Measurements from ENCODE around the gene ANKRD65. TPM values are rescaled to one million over a fixed set of nuclear protein-coding genes. Genes with fewer than 3 reads are reported as not detected.
A peak's percentile ranks its signal among the peaks of the same experiment; 100 is the strongest.

Gene ANKRD65
- total and polyA plus RNA-seq, 10 donors, result 0.43 to 4.3 (median 1.6) TPM

DNA sequence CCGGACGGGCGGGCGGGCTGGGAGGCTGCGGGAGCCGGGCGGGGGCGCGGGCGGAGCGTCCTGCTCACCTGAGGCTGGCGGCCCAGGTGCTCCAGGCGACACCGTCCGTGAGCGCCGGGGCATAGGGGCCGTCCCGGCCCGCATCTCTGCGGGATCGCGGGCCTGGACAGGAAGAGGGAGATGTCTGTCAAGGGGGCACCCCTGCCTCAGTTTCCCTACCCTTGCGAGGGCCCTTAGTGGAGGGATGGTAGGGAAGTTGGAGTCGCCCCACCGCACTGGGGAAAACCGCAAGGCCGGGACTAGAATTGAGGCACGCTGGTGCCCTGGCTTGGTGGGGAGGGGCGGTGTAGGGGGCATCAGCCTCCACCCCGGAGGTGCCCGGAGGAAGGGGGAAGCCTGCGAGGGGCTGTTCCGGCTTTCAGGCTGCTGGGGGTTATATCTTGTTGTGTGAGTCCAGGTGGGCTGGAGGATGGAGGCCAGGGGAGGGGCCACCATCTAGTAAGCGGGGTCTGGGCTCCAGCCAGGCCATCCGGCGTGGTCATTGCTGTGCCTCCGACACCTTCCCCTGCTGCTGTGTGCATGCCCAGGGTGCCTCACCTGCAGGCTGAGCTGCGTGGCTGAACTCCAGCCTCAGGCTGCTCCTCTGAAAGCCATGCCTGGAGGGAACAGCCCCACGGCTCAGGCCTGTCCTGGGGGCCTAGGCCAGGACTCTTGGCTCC lies 15.0 kb upstream of the ANKRD65 start:
- TF ChIP-seq POLR2A (IDR thresholded peaks at IDR 0.05) (no peak), POLR2AphosphoS5 (IDR thresholded peaks at IDR 0.05) (no peak)
- TF ChIP-seq, protein P1, sequence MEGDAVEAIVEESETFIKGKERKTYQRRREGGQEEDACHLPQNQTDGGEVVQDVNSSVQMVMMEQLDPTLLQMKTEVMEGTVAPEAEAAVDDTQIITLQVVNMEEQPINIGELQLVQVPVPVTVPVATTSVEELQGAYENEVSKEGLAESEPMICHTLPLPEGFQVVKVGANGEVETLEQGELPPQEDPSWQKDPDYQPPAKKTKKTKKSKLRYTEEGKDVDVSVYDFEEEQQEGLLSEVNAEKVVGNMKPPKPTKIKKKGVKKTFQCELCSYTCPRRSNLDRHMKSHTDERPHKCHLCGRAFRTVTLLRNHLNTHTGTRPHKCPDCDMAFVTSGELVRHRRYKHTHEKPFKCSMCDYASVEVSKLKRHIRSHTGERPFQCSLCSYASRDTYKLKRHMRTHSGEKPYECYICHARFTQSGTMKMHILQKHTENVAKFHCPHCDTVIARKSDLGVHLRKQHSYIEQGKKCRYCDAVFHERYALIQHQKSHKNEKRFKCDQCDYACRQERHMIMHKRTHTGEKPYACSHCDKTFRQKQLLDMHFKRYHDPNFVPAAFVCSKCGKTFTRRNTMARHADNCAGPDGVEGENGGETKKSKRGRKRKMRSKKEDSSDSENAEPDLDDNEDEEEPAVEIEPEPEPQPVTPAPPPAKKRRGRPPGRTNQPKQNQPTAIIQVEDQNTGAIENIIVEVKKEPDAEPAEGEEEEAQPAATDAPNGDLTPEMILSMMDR (IDR thresholded peaks at IDR 0.05 in 8 of 11, conservative IDR thresholded peaks at IDR 0.05 in 3 of 11), result no peak
- Histone ChIP-seq H3K27me3 (replicated peaks in 1 of 7) (peaks cover 0 to 97% (median 46%) of the 10 kb centered on the region in 7 donors), H3K27ac (peak overlapping the region in 1 of 8 donors; percentile 82), H3K4me1 (peaks cover 42 to 78% (median 60%) of the 10 kb centered on the region in 6 donors), H3K4me3 (peak overlapping the region; percentile 23 to 71 (median 38)), H3K9me3 (no peaks in the 10 kb centered on the region), H3K36me3 (no peaks in the 10 kb centered on the region)
- 19 to 34% (median 21%) methylated on average over 7 to 40 of the region's 40 CpGs for WGBS, 5 donors
- peak; percentile 65 for DNase-seq
- intact Hi-C loops (cut with DNase I; ENCODE audit: low total_unique reads), result no loop called here

- DNase-seq, result peak; percentile 86
- Histone ChIP-seq H3K9me3 (no peaks in the 10 kb centered on the region), H3K27ac (peak within 1 kb of the TSS in 7 of 8 donors; percentile 17 to 82 (median 74)), H3K4me3 (peak within 1 kb of the TSS; percentile 23 to 71 (median 38)), H3K36me3 (no peaks in the 10 kb centered on the region), H3K4me1 (peaks cover 38 to 78% (median 61%) of the 10 kb centered on the region in 6 donors), H3K27me3 (replicated peaks in 1 of 7) (peaks cover 0 to 97% (median 46%) of the 10 kb centered on the region in 7 donors)
- TF ChIP-seq POLR2A (IDR thresholded peaks at IDR 0.05), result no peak
- peak in 2 of 3 donors; percentile 29 to 35 for TF ChIP-seq POLR2AphosphoS5 (IDR thresholded peaks at IDR 0.05)
- intact Hi-C loops (cut with DNase I; ENCODE audit: low total_unique reads), result no loop called here
- WGBS, 5 donors, result 7 to 23% (median 10%) methylated on average over 25 to 89 of the region's 89 CpGs
These were observed 14.2 kb upstream of the ANKRD65 start, which contains the start of gene VWA1 for GRCh38 chr1:1435106-1435903. VWA1 (plus strand) TSS chr1:1435690; CDS start chr1:1435749, 59 bp downstream.

- TF ChIP-seq POLR2AphosphoS5 (IDR thresholded peaks at IDR 0.05), result no peak
- intact Hi-C loops (cut with DNase I; ENCODE audit: low total_unique reads), result no loop called here
- Histone ChIP-seq H3K27me3 (replicated peaks in 1 of 7) (peaks cover 0 to 96% (median 46%) of the 10 kb centered on the region in 7 donors), H3K4me3 (peak overlapping the region in 2 of 8 donors; percentile 37 to 71), H3K36me3 (no peaks in the 10 kb centered on the region), H3K9me3 (no peaks in the 10 kb centered on the region), H3K4me1 (peaks cover 38 to 84% (median 64%) of the 10 kb centered on the region in 6 donors), H3K27ac (peak overlapping the region in 6 of 8 donors; percentile 17 to 82 (median 74))
- WGBS, 5 donors, result 54 to 80% (median 62%) methylated on average over 2 to 4 of the region's 4 CpGs
- no peak for DNase-seq
These were observed 13.7 kb upstream of the ANKRD65 start for GRCh38 chr1:1434824-1435105.

- intact Hi-C loops (cut with DNase I; ENCODE audit: low total_unique reads), result no loop called here
- H3K4me3 ChIP-seq, result peak overlapping the region in 2 of 8 donors; percentile 1 to 71
- 0 to 6% (median 5%) methylated on average over 13 to 32 of the region's 32 CpGs for WGBS, 5 donors
These were observed 13.2 kb upstream of the ANKRD65 start for GRCh38 chr1:1434131-1434823.

DNA sequence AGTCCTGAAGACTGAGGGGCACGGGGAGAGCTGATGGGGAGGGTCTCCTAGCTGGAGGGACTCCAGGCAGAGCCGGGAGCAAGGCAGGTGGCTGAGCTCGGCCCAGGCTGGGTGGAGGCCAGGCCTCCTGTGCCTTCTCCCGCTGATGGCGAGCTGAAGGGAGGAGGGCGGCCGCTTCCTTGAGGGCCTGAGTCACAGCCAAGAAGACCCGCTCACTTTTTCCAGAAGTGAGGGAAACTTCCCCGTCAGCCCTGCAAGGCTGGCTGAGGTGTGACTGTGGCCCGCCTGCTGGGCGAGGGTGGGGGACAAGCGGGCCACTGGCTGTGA lies 12.7 kb upstream of the ANKRD65 start:
- H3K27ac ChIP-seq, result peak overlapping the region in 7 of 8 donors; percentile 17 to 82 (median 74)
- H3K4me3 ChIP-seq, result peak overlapping the region in 2 of 8 donors; percentile 1 to 71

More at GRCh38 chr1:1434131-1434823, 13.2 kb upstream of the ANKRD65 start:
- H3K36me3 ChIP-seq, result no peaks in the 10 kb centered on the region
- peaks cover 38 to 89% (median 69%) of the 10 kb centered on the region in 6 donors for H3K4me1 ChIP-seq
- no peak for TF ChIP-seq POLR2A (IDR thresholded peaks at IDR 0.05)
- peak overlapping the region in 7 of 8 donors; percentile 17 to 82 (median 74) for H3K27ac ChIP-seq
- DNase-seq, result peak; percentile 74
- peaks cover 0 to 99% (median 46%) of the 10 kb centered on the region in 7 donors for H3K27me3 ChIP-seq (replicated peaks in 1 of 7)
- no peaks in the 10 kb centered on the region for H3K9me3 ChIP-seq

More for the DNA sequence above, 12.7 kb upstream of the ANKRD65 start:
- intact Hi-C loops (cut with DNase I; ENCODE audit: low total_unique reads), result no loop called here
- WGBS, 5 donors, result 0 to 19% (median 5%) methylated on average over 2 to 12 of the region's 12 CpGs
- H3K9me3 ChIP-seq, result no peaks in the 10 kb centered on the region
- DNase-seq, result no peak
- H3K36me3 ChIP-seq, result no peaks in the 10 kb centered on the region
- no peak for TF ChIP-seq POLR2A (IDR thresholded peaks at IDR 0.05)
- TF ChIP-seq, protein P1 (IDR thresholded peaks at IDR 0.05 in 8 of 11, conservative IDR thresholded peaks at IDR 0.05 in 3 of 11), result no peak
- no peak for TF ChIP-seq POLR2AphosphoS5 (IDR thresholded peaks at IDR 0.05)
- peaks cover 0 to 99% (median 41%) of the 10 kb centered on the region in 7 donors for H3K27me3 ChIP-seq (replicated peaks in 1 of 7)
- H3K4me1 ChIP-seq, result peaks cover 38 to 94% (median 71%) of the 10 kb centered on the region in 6 donors

Data from spleen (tissue), 11 donors.